HG03103 (cell line): Measurements from ENCODE around the gene LTV1.
"Not testable (repeated sequence)": the region's sequence is repeated elsewhere in the genome, so short reads cannot be mapped to it uniquely, and the experiment has no call there.

Source experiments
- ATAC-seq: cut with Tn5 transposase; IDR thresholded peaks from one replicate; pipeline ENCODE4 v1.9.1; 2021; ENCODE audit warnings: low read depth; ENCODE audit not compliant: unreplicated experiment

The LTV1 gene

DNA sequence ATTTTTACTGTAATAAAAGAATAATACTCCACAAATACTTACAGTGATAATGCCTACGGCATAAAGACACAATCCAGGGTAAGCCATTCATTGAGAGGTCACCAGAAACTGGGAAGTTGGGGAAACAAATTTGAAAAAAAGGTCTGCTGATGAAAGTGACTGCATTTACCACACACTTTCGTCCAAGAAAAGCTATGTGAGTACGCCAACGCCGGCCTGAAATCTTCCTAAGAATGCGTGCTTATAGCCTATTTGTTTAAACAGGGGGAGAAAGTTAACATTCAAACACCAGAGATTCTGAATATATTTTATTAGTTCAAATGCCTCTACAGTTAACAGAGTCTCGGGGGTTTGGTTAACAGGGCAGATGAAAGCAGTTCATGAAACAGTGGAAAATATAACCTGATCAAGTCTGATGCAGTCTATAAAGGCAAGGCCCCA, 657 bp upstream of the LTV1 start:
- ATAC-seq, result no peak

DNA sequence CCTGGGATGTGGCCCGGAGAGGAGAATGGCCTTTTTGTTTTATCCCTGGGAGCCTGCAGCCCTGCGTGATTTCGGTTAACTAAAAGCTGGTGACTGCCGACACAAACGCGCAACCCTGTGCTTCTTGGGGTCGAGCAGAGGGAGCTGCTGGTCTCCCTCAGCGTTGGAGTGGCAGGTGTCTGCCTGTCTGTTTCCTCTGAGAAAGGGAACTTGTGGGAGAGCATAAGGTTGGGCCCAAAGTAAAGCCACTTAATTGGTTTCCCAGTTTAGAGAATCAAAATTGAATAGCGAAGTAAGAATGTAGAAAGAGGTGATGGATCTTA, 500 bp downstream of the LTV1 start:
- peak; percentile 2 for ATAC-seq

DNA sequence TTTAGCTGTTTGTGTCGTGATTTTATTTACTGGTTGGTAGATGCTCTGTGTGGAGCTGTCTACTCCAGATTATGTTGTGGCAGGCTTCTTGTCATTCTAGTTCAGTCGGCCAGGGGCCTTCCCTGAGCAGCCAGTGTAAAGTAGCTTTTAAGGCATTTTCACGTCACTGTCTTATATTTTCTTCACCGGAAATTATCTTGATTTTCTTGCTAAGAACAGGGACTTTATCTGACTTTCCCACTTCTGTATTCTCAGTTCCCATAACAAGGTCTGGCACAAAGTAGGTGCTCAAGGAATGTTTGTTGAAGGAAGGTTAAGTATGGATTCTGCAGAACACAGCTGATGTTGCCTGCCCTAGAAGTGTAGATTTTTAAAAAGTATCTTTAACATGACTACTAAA, 868 bp downstream of the LTV1 start:
- ATAC-seq, result no peak

DNA sequence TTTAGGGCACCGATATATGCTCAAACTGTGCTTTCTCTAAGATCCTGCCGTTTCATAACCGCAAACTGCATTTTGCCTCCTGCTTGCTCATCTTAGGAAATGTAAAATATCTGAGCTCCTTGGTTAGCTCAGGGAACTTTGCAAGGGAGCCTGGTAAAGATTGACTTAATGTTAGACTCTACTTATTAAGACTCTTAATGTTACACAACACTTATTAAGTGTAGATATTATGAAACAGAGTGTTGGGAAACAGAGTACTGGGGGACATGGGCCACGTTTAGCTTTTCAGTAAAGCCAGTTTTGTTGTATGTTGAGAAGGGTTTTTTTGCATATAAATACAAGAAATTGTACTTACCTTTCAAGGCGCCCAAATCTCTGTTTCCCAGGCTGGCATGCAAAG, 1.9 kb downstream of the LTV1 start:
- ATAC-seq, result no peak

DNA sequence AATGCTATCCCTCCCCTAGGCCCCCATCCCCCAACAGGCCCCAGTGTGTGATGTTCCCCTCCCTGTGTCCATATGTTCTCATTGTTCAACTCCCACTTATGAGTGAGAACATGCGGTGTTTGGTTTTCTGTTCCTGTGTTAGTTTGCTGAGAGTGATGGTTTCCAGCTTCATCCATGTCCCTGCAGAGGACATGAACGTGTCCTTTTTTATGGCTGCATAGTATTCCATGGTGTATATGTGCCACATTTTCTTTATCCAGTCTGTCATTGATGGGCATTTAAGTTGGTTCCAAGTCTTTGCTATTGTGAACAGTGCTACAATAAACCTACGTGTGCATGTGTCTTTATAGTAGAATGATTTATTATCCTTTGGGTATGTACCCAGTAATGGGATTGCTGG, 8.6 kb downstream of the LTV1 start:
- not testable (repeated sequence) for ATAC-seq

DNA sequence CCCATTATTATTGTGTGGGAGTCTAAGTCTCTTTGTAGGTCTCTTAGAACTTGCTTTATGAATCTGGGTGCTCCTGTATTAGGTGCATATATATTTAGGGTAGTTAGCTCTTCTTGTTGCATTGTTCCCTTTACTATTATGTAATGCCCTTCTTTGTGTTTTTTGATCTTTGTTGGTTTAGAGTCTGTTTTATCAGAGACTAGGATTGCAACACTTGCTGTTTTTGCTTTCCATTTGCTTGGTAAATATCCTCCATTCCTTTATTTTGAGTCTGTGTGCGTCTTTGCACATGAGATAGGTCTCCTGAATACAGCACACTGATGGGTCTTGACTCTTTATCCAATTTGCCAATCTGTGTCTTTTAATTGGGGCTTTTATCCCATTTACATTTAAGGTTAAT, 11.9 kb downstream of the LTV1 start:
- not testable (repeated sequence) for ATAC-seq

DNA sequence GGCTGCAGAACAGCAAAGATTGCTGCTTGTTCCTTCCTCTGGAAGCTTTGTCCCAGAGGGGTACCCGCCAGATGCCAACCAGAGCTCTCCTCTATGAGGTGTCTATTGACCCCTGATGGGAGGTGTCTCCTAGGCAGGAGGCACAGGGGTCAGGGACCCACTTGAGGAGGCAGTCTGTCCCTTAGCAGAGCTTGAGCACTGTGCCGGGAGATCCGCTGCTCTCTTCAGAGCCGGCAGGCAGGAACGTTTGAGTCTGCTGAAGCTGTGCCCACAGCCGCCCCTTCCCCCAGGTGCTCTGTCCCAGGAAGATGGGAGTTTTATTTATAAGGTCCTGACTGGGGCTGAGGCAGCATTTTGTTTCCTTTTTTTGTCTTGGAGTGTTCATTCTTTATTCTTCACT, 13.6 kb downstream of the LTV1 start:
- ATAC-seq, result not testable (repeated sequence)

DNA sequence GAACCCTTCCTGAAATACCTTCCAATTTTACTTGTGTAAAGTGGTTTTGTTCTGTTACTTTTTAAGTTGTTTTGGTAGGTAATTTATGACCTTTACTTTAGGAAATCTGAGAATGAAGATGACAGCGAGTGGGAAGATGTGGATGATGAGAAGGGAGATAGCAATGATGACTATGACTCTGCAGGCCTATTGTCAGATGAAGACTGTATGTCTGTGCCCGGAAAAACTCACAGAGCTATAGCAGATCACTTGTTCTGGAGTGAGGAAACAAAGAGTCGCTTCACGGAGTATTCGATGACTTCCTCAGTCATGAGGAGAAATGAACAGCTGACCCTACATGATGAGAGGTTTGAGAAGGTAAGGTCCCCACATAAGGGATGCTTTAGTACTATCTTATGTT, 14.5 kb downstream of the LTV1 start:
- ATAC-seq, result no peak

DNA sequence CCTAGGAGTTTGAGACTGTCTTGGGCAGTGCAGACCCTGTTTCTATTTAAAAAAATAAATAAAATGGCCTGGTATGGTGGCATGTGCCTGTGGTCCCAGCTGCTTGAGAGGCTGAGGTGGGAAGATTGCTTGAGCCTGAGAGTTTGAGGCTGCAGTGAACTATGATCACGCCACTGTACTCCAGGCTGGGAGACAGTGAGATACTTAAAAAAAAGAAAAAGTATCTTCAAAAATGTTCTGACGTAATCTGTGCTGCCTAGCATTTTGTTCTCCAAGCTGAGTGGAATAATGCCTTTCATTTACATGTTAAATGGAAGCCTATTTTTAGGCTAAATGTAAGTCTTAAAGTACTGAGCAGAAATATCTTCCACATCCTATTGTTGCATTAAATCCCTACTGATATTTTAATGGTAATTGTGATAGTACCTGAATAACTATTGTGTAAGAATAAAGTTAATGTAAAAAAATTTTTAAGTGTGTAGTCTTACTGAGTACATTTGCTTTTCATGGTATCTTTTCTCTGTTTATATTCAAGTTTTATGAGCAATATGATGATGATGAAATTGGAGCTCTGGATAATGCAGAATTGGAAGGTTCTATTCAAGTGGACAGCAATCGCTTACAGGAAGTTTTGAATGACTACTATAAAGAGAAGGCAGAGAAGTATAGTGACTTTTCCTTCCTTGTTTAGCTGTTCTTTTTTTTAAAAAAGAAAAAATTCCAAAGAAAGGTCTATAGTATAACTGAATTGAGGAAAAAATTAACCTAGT, 16.9 kb downstream of the LTV1 start:
- no peak for ATAC-seq

DNA sequence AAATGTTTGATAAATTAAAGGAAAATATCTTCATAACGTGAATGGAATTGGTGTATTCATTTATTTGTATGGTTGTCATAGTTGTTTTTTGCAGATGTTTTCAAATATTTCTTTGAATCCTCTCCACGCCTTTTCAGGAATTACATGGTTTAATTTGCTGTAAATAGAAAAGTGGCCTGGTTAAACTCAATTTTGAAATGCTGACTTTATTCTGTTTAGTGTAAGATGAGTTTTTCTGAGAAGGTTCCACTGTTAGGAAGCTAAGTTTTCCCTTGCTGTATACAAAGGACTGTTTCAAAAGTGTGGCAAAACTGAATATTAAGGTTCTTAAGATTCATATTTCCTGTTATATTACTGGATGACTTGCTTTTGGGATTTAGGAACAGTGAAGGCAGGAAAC, 20.6 kb downstream of the LTV1 start:
- no peak for ATAC-seq

DNA sequence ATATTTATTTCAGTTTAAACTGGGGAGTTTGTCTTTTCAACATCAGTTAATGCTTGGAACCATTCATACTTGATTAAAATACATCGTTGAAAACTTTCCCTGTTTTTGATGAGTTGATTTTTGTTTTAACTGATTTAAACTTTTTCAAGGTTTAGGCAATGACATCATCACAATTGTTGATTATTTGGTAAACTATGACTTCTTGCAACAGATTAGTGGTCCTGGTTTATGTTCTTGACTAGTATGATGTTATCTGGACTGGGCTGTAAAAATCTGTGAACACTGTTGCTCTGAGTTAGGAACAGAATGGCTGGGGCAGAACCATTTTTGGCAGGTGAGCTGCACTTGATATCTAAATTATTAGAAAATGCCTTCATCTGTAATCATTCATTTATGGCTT, 21.1 kb downstream of the LTV1 start, which contains the start of gene ZC2HC1B:
Gene ZC2HC1B (plus strand): TSS at position 241 of the 400 bp plus-strand sequence. CDS start 66 bp downstream, at position 307.
- ATAC-seq, result no peak

DNA sequence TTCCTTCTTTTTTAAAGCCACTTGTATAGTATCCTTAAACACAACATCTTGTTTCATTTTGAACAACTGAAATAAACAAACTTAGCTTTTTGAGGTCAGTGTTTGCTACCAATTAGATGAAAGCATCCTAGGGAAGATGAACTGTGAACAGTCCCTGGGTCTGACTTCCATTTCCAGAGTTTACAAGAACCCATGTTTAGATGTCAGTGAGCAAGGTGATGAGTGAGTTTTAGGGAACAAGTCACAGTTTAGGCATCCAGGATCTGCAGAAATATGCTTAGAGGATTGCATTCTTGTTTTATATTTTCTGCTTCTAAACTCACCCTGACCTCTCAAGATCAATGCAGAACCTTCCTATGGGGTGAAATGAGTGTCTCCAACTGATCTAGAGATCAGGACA, 24.1 kb downstream of the LTV1 start:
- no peak for ATAC-seq

DNA sequence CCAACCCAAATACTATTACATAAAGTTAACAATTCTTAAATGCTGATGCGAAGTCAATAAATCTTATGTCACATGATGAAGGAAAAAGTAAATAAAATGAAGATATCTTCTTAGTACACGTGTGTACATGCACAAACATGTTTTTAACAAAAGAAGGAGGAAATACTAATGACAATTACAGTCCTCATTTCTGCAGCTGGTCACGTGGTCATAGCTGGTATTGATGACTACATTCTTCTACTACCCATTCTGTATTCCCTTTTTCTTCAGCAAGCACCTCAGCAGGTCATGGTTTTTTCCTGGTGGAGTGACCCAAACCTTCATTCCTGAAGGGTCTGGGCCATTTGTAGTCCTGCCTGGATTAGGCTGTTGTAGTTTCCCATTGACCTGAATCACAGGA, 25.7 kb downstream of the LTV1 start:
- ATAC-seq, result not testable (repeated sequence)

DNA sequence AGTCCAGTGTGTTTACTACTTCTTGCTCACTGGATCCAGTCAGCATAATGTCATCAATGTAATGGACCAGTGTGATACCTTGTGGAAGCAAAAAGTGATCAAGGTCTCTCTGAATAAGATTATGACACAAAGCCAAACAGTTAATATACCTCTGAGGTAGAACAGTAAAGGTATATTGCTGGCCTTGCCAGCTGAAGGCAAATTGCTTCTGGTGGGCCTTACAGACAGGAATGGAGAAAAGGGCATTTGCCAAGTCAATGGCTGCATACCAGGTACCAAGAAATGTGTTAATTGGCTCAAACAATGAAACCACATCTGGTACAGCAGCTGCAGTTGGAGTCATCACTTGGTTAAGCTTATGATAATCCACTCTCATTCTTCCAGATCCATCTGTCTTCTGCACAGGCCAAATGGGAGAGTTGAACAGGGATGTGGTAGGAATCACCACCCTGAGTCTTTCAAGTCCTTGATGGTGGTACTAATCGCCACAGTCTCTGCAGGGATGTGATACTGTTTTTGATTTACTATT, 28.1 kb downstream of the LTV1 start:
- not testable (repeated sequence) for ATAC-seq

DNA sequence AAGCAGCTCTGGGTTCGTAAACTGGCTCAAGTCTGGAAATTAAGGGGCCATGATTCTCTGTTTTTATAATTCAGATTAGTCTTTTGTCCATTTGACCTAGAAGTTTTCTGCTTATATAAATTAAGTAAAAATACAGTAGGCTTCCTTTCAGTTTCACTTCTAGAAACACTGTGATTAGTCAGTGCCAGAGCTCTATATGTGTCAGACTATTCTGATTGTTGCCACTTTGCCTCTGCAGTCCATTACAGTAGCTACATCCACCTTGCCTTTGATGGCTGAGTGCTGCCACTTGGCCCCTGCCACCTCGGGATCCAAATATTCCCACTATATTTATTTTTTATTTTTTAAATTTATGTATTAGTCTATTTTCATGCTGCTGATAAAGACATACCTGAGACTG, 29.1 kb downstream of the LTV1 start:
- ATAC-seq, result peak; percentile 87

DNA sequence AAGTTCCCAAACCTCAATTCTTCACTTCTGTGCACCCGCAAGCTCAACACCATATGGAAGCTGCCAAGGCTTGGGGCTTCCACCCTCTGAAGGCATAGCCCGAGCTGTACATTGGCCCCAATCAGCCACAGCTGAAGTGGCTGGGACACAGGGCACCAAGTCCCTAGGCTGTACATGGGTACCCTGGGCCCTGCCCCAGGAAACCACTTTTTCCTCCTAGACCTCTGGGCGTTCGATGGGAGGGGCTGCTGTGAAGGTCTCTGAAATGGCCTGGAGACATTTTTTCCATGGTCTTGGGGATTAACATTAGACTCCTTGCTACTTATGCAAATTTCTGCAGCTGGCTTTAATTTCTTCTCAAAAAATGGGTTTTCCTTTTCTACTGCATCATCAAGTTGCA, 30.5 kb downstream of the LTV1 start:
- not testable (repeated sequence) for ATAC-seq

DNA sequence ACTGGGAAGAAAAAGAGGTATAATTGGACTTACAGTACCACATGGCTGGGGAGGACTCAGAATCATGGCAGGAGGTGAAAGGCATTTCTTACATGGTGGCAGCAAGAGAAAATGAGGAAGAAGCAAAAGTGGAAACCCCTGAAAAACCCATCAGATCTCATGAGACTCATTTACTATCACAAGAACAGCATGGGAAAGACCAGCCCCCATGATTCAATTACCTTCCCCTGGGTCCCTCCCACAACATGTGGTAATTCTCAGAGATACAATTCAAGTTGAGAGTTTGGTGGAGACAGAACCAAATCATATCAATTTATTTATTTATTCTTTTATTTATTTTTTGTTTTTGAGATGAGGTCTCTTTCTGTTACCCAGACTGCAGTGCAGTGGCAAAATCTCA, 31.4 kb downstream of the LTV1 start:
- ATAC-seq, result not testable (repeated sequence)

DNA sequence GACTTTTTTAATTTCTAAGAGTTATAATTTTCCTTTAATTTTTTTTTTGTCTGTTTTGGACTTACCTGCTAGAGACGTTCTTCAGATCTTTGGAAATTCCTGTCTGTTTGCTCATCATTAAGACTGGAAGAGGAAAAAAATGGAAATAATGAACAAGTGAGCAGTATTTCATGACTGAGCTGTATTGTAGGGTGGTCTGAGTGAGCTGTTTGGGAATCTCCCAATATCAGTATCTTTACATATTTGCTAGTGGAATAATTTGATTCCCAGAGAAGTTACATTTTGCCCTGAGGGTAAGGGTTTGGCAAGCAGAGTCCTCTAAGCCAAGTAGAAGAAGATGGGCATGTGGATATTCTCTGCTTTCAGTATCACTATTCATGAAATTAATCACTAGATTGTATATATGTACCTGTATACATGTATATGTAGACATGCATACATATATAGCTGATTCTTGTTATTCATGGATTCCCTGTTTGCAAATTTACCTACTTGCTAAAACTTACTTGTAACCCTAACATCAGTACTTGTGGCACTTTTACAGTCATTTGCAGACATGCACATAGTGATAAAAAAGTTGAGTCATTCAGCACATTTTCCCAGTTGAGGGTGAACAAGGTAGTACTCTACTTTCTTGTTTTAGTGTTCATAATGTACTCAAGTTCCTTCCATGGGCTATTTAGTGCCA, 34.6 kb downstream of the LTV1 start:
- ATAC-seq, result no peak

DNA sequence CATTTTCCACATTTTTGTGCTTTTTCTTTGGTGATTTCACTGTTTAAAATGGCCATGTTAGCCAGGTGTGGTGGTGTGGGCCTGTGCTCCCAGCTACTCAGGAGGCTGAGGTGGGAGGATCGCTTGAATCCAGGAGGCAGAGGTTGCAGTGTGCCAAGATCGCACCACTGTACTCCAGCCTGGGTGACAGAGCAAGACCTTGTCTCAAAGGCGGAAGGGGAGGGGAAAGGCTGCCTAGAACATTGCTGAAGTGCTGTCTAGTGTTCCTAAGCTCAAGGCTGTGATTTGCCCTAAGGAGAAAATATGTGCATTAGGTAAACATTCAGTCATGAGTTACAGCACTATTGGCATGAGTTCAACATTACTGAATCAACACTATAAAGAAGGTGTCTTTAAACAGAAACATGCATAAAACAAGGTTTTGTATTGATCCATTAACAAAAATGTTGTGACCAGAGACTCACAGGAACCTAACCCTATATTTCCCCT, 35.2 kb downstream of the LTV1 start:
- no peak for ATAC-seq

DNA sequence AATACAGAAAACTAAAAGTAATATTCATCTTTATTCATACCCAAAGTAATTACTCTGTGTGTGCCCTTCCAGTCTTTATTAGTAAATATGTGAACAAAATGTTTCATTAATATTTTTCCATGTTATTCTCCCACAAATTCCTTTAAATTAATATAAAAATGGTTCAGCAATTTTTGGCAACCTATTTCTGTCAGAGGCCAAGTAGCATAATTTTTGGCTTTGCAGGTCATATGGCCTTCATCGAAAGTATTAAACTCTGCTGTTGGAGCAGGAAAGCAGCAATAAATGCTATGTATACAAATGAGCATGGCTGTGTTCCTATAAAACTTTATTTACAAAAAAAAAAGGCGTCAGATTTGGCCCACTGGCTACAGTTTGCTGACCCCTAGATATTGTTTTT, 37.3 kb downstream of the LTV1 start:
- ATAC-seq, result no peak

DNA sequence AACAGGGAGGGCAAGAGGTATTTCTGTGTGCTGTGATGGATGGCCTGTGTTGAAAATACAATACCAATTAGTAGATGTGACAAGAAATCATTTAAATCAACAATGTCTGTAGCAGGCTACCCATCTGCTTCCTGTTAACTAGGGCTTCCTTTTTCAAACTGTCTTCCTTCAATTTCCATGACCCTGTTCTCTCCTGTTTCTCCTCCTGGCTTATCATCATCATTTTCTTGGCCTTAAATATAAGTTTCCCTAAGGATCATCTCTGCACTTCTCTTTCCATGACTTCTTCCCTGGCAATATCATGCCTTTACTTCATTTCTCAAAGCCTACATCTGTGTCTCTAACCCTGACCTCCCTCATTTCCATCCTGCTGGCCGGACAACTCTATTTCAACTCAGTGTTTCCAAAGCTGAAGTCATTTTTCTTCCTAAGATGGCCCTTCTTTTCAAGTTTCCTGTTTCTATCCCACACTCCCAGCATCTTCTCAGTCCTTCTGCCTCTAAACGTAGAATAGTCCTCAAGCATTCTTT, 39.3 kb downstream of the LTV1 start:
- ATAC-seq, result no peak
